AG04449 (cell line): ENCODE data around the gene SEMA5B.

Source experiments
- CTCF ChIA-PET: fragments of 350-600 bp; formaldehyde crosslinking; extraction: SDS; loops from one replicate; lab custom pipeline; 2021; ENCODE audit warnings: antibody characterized with exemption; lab: Yijun Ruan, JAX
- POLR2A ChIA-PET: fragments of 400-600, 350-600 bp; formaldehyde crosslinking; extraction: SDS; loops from one replicate; lab custom pipeline; 2020; ENCODE audit warnings: antibody characterized with exemption, inconsistent platforms; lab: Yijun Ruan, JAX
- DNase-seq: peaks from one replicate; pipeline ENCODE4 v3.0.0-alpha.2; 2010; ENCODE audit warnings: low read depth, low spot score
- H3K4me3 ChIP-seq: 2 replicates; pipeline ENCODE4 v1.5.1; 2011; ENCODE audit warnings: low read depth, mild to moderate bottlenecking, control low read depth, low read length
- CTCF ChIP-seq: IDR thresholded peaks from one replicate; pipeline ENCODE4 v1.5.1; 2011; ENCODE audit warnings: mild to moderate bottlenecking, moderate library complexity, low read length, control low read depth, inconsistent platforms; ENCODE audit not compliant: insufficient read depth; ENCODE audit errors: missing control alignments

The SEMA5B gene

DNA sequence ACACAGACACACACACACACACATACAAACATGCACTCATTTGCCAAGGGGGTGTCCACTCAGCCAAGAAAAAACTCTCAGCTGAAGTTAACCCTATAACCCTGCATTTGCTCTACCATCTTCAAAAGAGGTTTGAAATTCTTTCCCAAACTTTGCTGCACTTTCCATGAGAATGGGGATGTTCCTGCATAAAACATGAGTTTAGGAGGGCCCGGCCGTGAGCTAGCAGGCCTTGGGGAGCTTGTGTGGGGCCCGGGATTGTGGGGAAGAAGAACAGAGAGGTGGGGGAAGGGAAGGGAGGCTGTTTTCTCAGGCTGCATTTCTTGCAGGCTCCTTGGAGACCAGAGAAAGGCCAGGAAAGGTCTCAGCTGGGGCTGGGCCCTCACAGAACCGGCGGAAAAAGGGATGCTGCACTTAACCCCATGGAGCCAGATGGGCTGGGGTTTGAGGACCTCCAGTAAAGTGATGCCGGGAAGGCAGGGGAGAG lies 40.8 kb downstream of the SEMA5B start:
- H3K4me3 ChIP-seq = no peak overlapping the region
- ChIA-PET CTCF (no interaction called here), POLR2A (no interaction called here)
- no peak for DNase-seq
- TF ChIP-seq CTCF = no peak

DNA sequence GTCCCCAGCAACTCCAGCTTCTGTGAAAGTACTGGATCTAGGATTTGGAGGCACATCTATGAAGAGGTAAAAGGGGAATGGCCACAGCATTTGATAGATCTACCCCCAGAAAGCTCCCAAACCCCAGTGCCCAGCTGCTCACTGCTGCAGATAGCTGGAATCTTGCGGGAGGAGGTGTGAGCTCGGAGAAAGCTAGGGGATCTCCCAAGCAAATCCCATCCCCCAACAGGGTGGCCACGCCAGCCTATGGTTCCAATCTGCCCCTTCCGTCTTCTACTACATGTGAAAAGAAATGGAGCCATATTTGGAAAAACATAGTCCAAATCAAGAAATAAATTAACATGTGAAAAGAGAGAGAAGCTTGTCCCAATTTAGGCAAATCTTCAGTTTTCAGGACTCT lies 42.0 kb downstream of the SEMA5B start:
- CTCF ChIA-PET = no interaction called here
- no peak for TF ChIP-seq CTCF
- H3K4me3 ChIP-seq = no peak overlapping the region
- POLR2A ChIA-PET = no interaction called here
- DNase-seq = no peak

DNA sequence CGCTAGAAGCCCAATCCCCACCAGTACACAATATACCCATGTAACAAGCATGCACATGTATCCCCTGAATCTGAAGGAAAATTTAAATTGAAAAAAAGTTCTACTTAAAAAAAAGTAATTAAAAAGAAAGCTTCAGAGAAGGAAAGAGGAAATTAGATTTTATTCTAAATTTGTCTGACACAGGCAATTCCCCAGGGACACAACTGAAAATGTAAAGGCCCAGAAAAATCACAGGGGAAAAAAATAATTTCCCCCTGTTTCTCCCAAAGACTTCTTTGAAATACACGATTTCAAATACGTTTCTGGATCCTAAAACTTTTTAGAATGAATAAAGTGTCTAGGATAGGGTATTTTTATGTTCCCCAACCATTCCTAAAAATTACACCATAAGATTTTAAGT lies 42.9 kb downstream of the SEMA5B start:
- ChIA-PET CTCF (interaction anchor here (1.3 kb wide), 1 partner anchor 42 kb away, joined by 3 read pairs; no protein-coding TSS in a partner anchor), POLR2A (no interaction called here)
- H3K4me3 ChIP-seq = no peak overlapping the region
- TF ChIP-seq CTCF = no peak
- DNase-seq = no peak

GRCh38 chr3:122984007-122984406 lies 43.6 kb downstream of the SEMA5B start:
- ChIA-PET CTCF (interaction anchor here (1.3 kb wide), 1 partner anchor 41 kb away, joined by 3 read pairs; no protein-coding TSS in a partner anchor), POLR2A (no interaction called here)
- no peak for TF ChIP-seq CTCF
- H3K4me3 ChIP-seq = no peak overlapping the region
- DNase-seq = no peak

- ChIA-PET CTCF (interaction anchor here (2.0 kb wide), 1 partner anchor 47 kb away, joined by 4 read pairs; no protein-coding TSS in a partner anchor), POLR2A (no interaction called here)
- H3K4me3 ChIP-seq = no peak overlapping the region
- TF ChIP-seq CTCF = no peak
- no peak for DNase-seq
Observed at GRCh38 chr3:122982216-122983185, 45.1 kb downstream of the SEMA5B start.

GRCh38 chr3:122979211-122979610 lies 48.4 kb downstream of the SEMA5B start:
- ChIA-PET POLR2A (no interaction called here), CTCF (no interaction called here)
- no peak overlapping the region for H3K4me3 ChIP-seq
- no peak for TF ChIP-seq CTCF
- no peak for DNase-seq
